A673 (cell line): ENCODE results near the gene MYL3. TPM values are rescaled to one million over a fixed set of nuclear protein-coding genes. Genes with fewer than 3 reads are reported as not detected.

ENCODE experiments used
- BruUV-seq: library from RNA; stranded (reverse); fragments of 400-500 nt; replicated peaks from 2 replicates; lab custom pipeline; 2021; lab: Mats Ljungman, UMichigan
- CTCF ChIA-PET: fragments of 300-600 bp; sonication (Branson Sonifier 250); formaldehyde crosslinking; loops from one replicate; lab custom pipeline; 2022; ENCODE audit warnings: antibody characterized with exemption; lab: Charles Lee
- POLR2A ChIA-PET: fragments of 300-600 bp; sonication (Branson Sonifier 250); formaldehyde crosslinking; loops from one replicate; lab custom pipeline; 2022; ENCODE audit warnings: antibody characterized with exemption; ENCODE audit not compliant: low non-redundant PET; lab: Charles Lee
- DNase-seq: peaks from one replicate; pipeline ENCODE4 v3.0.0-alpha.2; 2015; ENCODE audit warnings: low spot score
- H3K27ac ChIP-seq: fragments of 200-600 bp; sonication (generic); 2 replicates; pipeline ENCODE4 v1.5.1; 2016; ENCODE audit warnings: mixed run types, low read depth, mild to moderate bottlenecking, mixed read lengths, antibody characterized with exemption, low read length; ENCODE audit not compliant: poor library complexity, severe bottlenecking
- H3K27me3 ChIP-seq: fragments of 200-600 bp; sonication (generic); replicated peaks from 2 replicates; pipeline ENCODE4 v1.6.1; 2017; ENCODE audit warnings: mixed run types, low read depth, mild to moderate bottlenecking, mixed read lengths, antibody characterized with exemption, low read length; ENCODE audit not compliant: insufficient read depth, poor library complexity
- H3K36me3 ChIP-seq: fragments of 200-600 bp; sonication (generic); 2 replicates; pipeline ENCODE4 v1.6.1; 2016; ENCODE audit warnings: mixed run types, mild to moderate bottlenecking, mixed read lengths, antibody characterized with exemption, low read length; ENCODE audit not compliant: insufficient read depth, poor library complexity, severe bottlenecking
- H3K4me1 ChIP-seq: fragments of 200-600 bp; sonication (generic); 2 replicates; pipeline ENCODE4 v1.6.1; 2017; ENCODE audit warnings: mixed run types, mild to moderate bottlenecking, mixed read lengths, antibody characterized with exemption, low read length; ENCODE audit not compliant: insufficient read depth, poor library complexity, severe bottlenecking
- H3K4me3 ChIP-seq: fragments of 200-600 bp; sonication (generic); 2 replicates; pipeline ENCODE4 v1.5.1; 2016; ENCODE audit warnings: low read depth, mixed run types, mild to moderate bottlenecking, mixed read lengths, low read length; ENCODE audit not compliant: poor library complexity, severe bottlenecking
- H3K9me3 ChIP-seq: fragments of 200-600 bp; sonication (generic); 2 replicates; pipeline ENCODE4 v1.6.1; 2016; ENCODE audit warnings: mixed run types, low read depth, mild to moderate bottlenecking, mixed read lengths, antibody characterized with exemption, low read length; ENCODE audit not compliant: poor library complexity, severe bottlenecking
- EZH2 ChIP-seq: fragments of 200-600 bp; sonication (generic); IDR thresholded peaks from 2 replicates; pipeline ENCODE4 v1.6.1; 2017; ENCODE audit warnings: borderline replicate concordance, low read depth, mild to moderate bottlenecking, mixed read lengths, antibody characterized with exemption, low read length; ENCODE audit not compliant: poor library complexity, severe bottlenecking
- intact Hi-C: fragments of 100-400 bp; cut with micrococcal nuclease; formaldehyde crosslinking; loops from one replicate; pipeline ENCODE4 v1.10.0; 2022; ENCODE audit not compliant: unreplicated experiment
- total RNA-seq: library from RNA; stranded (reverse); gene quantifications from 2 replicates; pipeline ENCODE4 v1.2.3, GENCODE V29; 2021
- TF ChIP-seq, protein P1 (sequence below): fragments of 300-800, 200-600 bp; sonication (generic); conservative IDR thresholded peaks from 2 replicates; pipeline ENCODE4 v1.5.1; 2017; ENCODE audit warnings: low read depth, mild to moderate bottlenecking, antibody characterized with exemption, low read length, moderate library complexity, mixed read lengths

Gene MYL3
- total RNA-seq, 1 experiment from 2014 or later = not detected

DNA sequence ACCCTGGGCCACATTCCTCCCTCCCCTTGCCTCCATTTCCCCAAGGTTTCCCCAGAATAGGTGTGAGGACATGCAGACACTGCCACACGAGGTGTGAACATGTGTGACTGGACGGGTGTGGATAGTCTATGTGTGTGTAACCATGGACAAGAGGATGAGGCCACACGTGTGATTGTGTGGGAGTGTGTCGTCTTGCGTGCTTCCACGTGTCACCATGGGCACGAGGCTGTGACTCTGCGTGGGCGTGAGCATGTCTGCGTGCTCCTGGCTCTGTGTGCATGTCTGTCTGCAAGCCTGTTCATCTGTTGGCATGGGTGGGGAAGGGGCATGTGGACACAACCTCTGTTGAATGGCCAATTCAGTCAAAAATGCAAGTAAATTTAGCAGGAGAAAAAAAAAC is 6.2 kb upstream of the MYL3 start:
- H3K4me3 ChIP-seq = no peak overlapping the region
- no peaks in the 10 kb centered on the region for H3K9me3 ChIP-seq
- H3K27ac ChIP-seq = no peak overlapping the region
- POLR2A ChIA-PET = no interaction called here
- no peaks in the 10 kb centered on the region for H3K4me1 ChIP-seq
- H3K27me3 ChIP-seq = no peaks in the 10 kb centered on the region
- intact Hi-C loops = loop anchor here (5.0 kb wide), 1 partner anchor 38 kb away; no protein-coding TSS in a partner anchor
- CTCF ChIA-PET = no interaction called here
- BruUV-seq = no TSS peak
- DNase-seq = no peak
- H3K36me3 ChIP-seq = no peaks in the 10 kb centered on the region
- TF ChIP-seq EZH2 = no peak
- TF ChIP-seq, protein P1, sequence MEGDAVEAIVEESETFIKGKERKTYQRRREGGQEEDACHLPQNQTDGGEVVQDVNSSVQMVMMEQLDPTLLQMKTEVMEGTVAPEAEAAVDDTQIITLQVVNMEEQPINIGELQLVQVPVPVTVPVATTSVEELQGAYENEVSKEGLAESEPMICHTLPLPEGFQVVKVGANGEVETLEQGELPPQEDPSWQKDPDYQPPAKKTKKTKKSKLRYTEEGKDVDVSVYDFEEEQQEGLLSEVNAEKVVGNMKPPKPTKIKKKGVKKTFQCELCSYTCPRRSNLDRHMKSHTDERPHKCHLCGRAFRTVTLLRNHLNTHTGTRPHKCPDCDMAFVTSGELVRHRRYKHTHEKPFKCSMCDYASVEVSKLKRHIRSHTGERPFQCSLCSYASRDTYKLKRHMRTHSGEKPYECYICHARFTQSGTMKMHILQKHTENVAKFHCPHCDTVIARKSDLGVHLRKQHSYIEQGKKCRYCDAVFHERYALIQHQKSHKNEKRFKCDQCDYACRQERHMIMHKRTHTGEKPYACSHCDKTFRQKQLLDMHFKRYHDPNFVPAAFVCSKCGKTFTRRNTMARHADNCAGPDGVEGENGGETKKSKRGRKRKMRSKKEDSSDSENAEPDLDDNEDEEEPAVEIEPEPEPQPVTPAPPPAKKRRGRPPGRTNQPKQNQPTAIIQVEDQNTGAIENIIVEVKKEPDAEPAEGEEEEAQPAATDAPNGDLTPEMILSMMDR = no peak

DNA sequence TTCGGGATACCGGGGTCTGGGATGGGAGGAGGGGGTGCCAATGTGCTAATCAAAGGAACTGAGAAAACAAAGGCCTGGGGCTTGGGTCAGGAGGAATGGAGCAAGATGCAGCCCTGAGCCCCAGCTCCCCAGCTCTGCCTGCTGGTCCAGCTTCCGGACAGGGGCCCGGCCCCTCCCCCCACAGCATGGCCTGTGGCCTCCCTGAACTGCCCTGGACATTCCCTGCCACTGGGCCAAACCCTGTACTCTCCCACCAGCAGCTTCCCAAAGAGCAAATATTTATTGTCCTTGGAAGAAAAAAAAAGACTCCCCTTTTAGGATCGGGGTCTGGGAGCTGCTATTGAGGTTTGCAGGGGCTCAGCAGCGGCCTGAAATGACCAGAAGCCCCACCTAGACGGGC is 5.7 kb upstream of the MYL3 start:
- POLR2A ChIA-PET = interaction anchor here (0.6 kb wide), 1 partner anchor 17 kb away, joined by 7 read pairs; no protein-coding TSS in a partner anchor
- no peak for DNase-seq
- no TSS peak for BruUV-seq

GRCh38 chr3:46868287-46868686 is 5.0 kb upstream of the MYL3 start:
- intact Hi-C loops = loop anchor here (5.0 kb wide), 1 partner anchor 39 kb away; no protein-coding TSS in a partner anchor
- Histone ChIP-seq H3K4me3 (no peak overlapping the region), H3K27me3 (no peaks in the 10 kb centered on the region), H3K9me3 (no peaks in the 10 kb centered on the region), H3K36me3 (no peaks in the 10 kb centered on the region), H3K27ac (no peak overlapping the region), H3K4me1 (no peaks in the 10 kb centered on the region)
- BruUV-seq = no TSS peak
- no peak for TF ChIP-seq EZH2
- TF ChIP-seq, protein P1 = no peak
- no peak for DNase-seq
- ChIA-PET CTCF (interaction anchor here (1.0 to 1.1 kb wide), 2 partner anchors 8 to 41 kb away, joined by 3 to 4 read pairs; no protein-coding TSS in a partner anchor), POLR2A (no interaction called here)

More for the DNA sequence above, 5.7 kb upstream of the MYL3 start:
- H3K4me1 ChIP-seq = no peaks in the 10 kb centered on the region
- CTCF ChIA-PET = interaction anchor here (1.0 to 1.1 kb wide), 2 partner anchors 9 to 41 kb away, joined by 3 to 4 read pairs; no protein-coding TSS in a partner anchor
- intact Hi-C loops = loop anchor here (5.0 kb wide), 1 partner anchor 38 kb away; no protein-coding TSS in a partner anchor
- H3K9me3 ChIP-seq = no peaks in the 10 kb centered on the region
- H3K27me3 ChIP-seq = no peaks in the 10 kb centered on the region
- H3K27ac ChIP-seq = no peak overlapping the region
- H3K36me3 ChIP-seq = no peaks in the 10 kb centered on the region
- TF ChIP-seq, protein P1 = no peak
- no peak for TF ChIP-seq EZH2
- no peak overlapping the region for H3K4me3 ChIP-seq
